Muscle layer of duodenum (tissue), 2 donors: ENCODE results near the gene RFX3.
A peak's percentile ranks its signal among the peaks of the same experiment; 100 is the strongest.

Source experiments
- H3K27ac ChIP-seq: one replicate; pipeline ENCODE4 v1.7.0; 2013; ENCODE audit warnings: mild to moderate bottlenecking, low read length
- H3K27me3 ChIP-seq: one replicate; pipeline ENCODE4 v1.7.0; 2013; ENCODE audit warnings: low read depth, mild to moderate bottlenecking, control low read depth, low read length
- H3K36me3 ChIP-seq, 2 donors: one replicate each; pipeline ENCODE4 v1.7.0; 2013; ENCODE audit warnings: low read length in 2 of 2, control low read depth in 1 of 2, mild to moderate bottlenecking in 1 of 2; ENCODE audit not compliant: insufficient read depth in 2 of 2, control insufficient read depth in 1 of 2
- H3K4me1 ChIP-seq, 2 donors: one replicate each; pipeline ENCODE4 v1.7.0; 2013; ENCODE audit warnings: low read length in 2 of 2, mild to moderate bottlenecking in 2 of 2, control low read depth in 1 of 2, moderate library complexity in 1 of 2; ENCODE audit not compliant: insufficient read depth in 2 of 2, control insufficient read depth in 1 of 2
- H3K4me3 ChIP-seq, 2 donors: one replicate each; pipeline ENCODE4 v1.7.0; 2013; ENCODE audit warnings: low read length in 2 of 2, low read depth in 1 of 2, mild to moderate bottlenecking in 1 of 2
- H3K9me3 ChIP-seq, 2 donors: one replicate each; pipeline ENCODE4 v1.7.0; 2013; ENCODE audit warnings: low read length in 2 of 2, control low read depth in 1 of 2, mild to moderate bottlenecking in 1 of 2; ENCODE audit not compliant: control insufficient read depth in 1 of 2
- donor health status: healthy.

The RFX3 gene

GRCh38 chr9:3511551-3511950, 14.2 kb downstream of the RFX3 start:
- H3K36me3 ChIP-seq, result no peaks in the 10 kb centered on the region
- no peak overlapping the region for H3K27ac ChIP-seq
- H3K4me3 ChIP-seq, result no peak overlapping the region
- H3K4me1 ChIP-seq, result peaks cover 0 to 3% of the 10 kb centered on the region in 2 donors
- H3K27me3 ChIP-seq, result no peaks in the 10 kb centered on the region
- no peaks in the 10 kb centered on the region for H3K9me3 ChIP-seq

GRCh38 chr9:3510796-3511195, 15.0 kb downstream of the RFX3 start:
- Histone ChIP-seq H3K4me3 (no peak overlapping the region), H3K27ac (no peak overlapping the region), H3K36me3 (no peaks in the 10 kb centered on the region), H3K27me3 (no peaks in the 10 kb centered on the region), H3K4me1 (peaks cover 0 to 3% of the 10 kb centered on the region in 2 donors), H3K9me3 (no peaks in the 10 kb centered on the region)

GRCh38 chr9:3509926-3510325, 15.9 kb downstream of the RFX3 start:
- Histone ChIP-seq H3K4me1 (peaks cover 0 to 3% of the 10 kb centered on the region in 2 donors), H3K4me3 (no peak overlapping the region), H3K36me3 (no peaks in the 10 kb centered on the region), H3K27me3 (no peaks in the 10 kb centered on the region), H3K27ac (no peak overlapping the region), H3K9me3 (no peaks in the 10 kb centered on the region)

GRCh38 chr9:3508521-3509291, 17.1 kb downstream of the RFX3 start:
- Histone ChIP-seq H3K4me3 (peak overlapping the region in 1 of 2 donors; percentile 15), H3K27me3 (no peaks in the 10 kb centered on the region), H3K27ac (no peak overlapping the region), H3K9me3 (no peaks in the 10 kb centered on the region), H3K36me3 (no peaks in the 10 kb centered on the region), H3K4me1 (peaks cover 0 to 3% of the 10 kb centered on the region in 2 donors)

GRCh38 chr9:3508078-3508431, 17.7 kb downstream of the RFX3 start:
- no peaks in the 10 kb centered on the region for H3K9me3 ChIP-seq
- no peaks in the 10 kb centered on the region for H3K36me3 ChIP-seq
- H3K4me3 ChIP-seq, result peak overlapping the region in 1 of 2 donors; percentile 15
- H3K27me3 ChIP-seq, result no peaks in the 10 kb centered on the region
- H3K27ac ChIP-seq, result peak overlapping the region; percentile 52
- H3K4me1 ChIP-seq, result peaks cover 0 to 3% of the 10 kb centered on the region in 2 donors

GRCh38 chr9:3507395-3508077, 18.3 kb downstream of the RFX3 start:
- no peaks in the 10 kb centered on the region for H3K9me3 ChIP-seq
- H3K27me3 ChIP-seq, result no peaks in the 10 kb centered on the region
- peak overlapping the region; percentile 52 for H3K27ac ChIP-seq
- no peaks in the 10 kb centered on the region for H3K36me3 ChIP-seq
- H3K4me1 ChIP-seq, result peaks cover 0 to 3% of the 10 kb centered on the region in 2 donors
- no peak overlapping the region for H3K4me3 ChIP-seq

GRCh38 chr9:3506164-3506563, 19.6 kb downstream of the RFX3 start:
- H3K36me3 ChIP-seq, result no peaks in the 10 kb centered on the region
- H3K9me3 ChIP-seq, result no peaks in the 10 kb centered on the region
- H3K27ac ChIP-seq, result no peak overlapping the region

GRCh38 chr9:3502560-3503398, 23.0 kb downstream of the RFX3 start:
- Histone ChIP-seq H3K4me3 (no peak overlapping the region), H3K27ac (no peak overlapping the region), H3K27me3 (no peaks in the 10 kb centered on the region), H3K9me3 (no peaks in the 10 kb centered on the region), H3K36me3 (no peaks in the 10 kb centered on the region), H3K4me1 (peaks cover 0 to 7% of the 10 kb centered on the region in 2 donors)

More at GRCh38 chr9:3506164-3506563, 19.6 kb downstream of the RFX3 start:
- H3K4me1 ChIP-seq, result peaks cover 0 to 3% of the 10 kb centered on the region in 2 donors
- no peaks in the 10 kb centered on the region for H3K27me3 ChIP-seq
- H3K4me3 ChIP-seq, result no peak overlapping the region

- Histone ChIP-seq H3K36me3 (no peaks in the 10 kb centered on the region), H3K27me3 (no peaks in the 10 kb centered on the region), H3K4me1 (peaks cover 0 to 11% of the 10 kb centered on the region in 2 donors), H3K9me3 (no peaks in the 10 kb centered on the region), H3K27ac (no peak overlapping the region), H3K4me3 (no peak overlapping the region)
These were observed 25.8 kb downstream of the RFX3 start for GRCh38 chr9:3500044-3500443.

- H3K9me3 ChIP-seq, result no peaks in the 10 kb centered on the region
- H3K27ac ChIP-seq, result no peak overlapping the region
- H3K4me1 ChIP-seq, result peaks cover 0 to 11% of the 10 kb centered on the region in 2 donors
- no peaks in the 10 kb centered on the region for H3K36me3 ChIP-seq
- H3K4me3 ChIP-seq, result no peak overlapping the region
- no peaks in the 10 kb centered on the region for H3K27me3 ChIP-seq
These were observed 27.1 kb downstream of the RFX3 start for GRCh38 chr9:3498691-3499090.

- H3K9me3 ChIP-seq, result no peaks in the 10 kb centered on the region
- H3K27me3 ChIP-seq, result no peaks in the 10 kb centered on the region
- H3K36me3 ChIP-seq, result no peaks in the 10 kb centered on the region
- H3K4me3 ChIP-seq, result no peak overlapping the region
- H3K4me1 ChIP-seq, result peaks cover 0 to 11% of the 10 kb centered on the region in 2 donors
- H3K27ac ChIP-seq, result no peak overlapping the region
These were observed 27.9 kb downstream of the RFX3 start for GRCh38 chr9:3497857-3498256.
